Measurements from ENCODE around the gene DOK3. TPM values are rescaled to one million over a fixed set of nuclear protein-coding genes. Genes with fewer than 3 reads are reported as not detected.
A peak's percentile ranks its signal among the peaks of the same experiment; 100 is the strongest.

Gene DOK3
- polyA plus RNA-seq, 1 donor from 2014 or later = 5.5 TPM

GRCh38 chr5:177456976-177457851 lies 52.4 kb downstream of the DOK3 start:
- Histone ChIP-seq H2AFZ (ENCODE audit: low read depth, low read length) (no peak overlapping the region), H3K27ac (ENCODE audit: low read length) (peak overlapping the region; percentile 90), H3F3A (ENCODE audit: insufficient read depth, low read length, poor library complexity, severe bottlenecking) (peaks cover 5% of the 10 kb centered on the region), H3K27me3 (ENCODE audit: insufficient read depth, low read depth, low read length) (no peaks in the 10 kb centered on the region), H3K79me2 (replicated peaks; ENCODE audit: insufficient read depth, low read length) (peaks cover 7% of the 10 kb centered on the region), H4K20me1 (ENCODE audit: insufficient read depth) (peaks cover 19% of the 10 kb centered on the region), H3K9me2 (ENCODE audit: insufficient read depth, low read length) (no peaks in the 10 kb centered on the region), H3K4me3 (ENCODE audit: low read length) (peak overlapping the region; percentile 72), H3K36me3 (ENCODE audit: insufficient read depth, low read length) (peaks cover 9% of the 10 kb centered on the region), H3K4me2 (ENCODE audit: low read length) (no peak overlapping the region), H3K9me3 (ENCODE audit: low read length) (no peaks in the 10 kb centered on the region), H3K9ac (ENCODE audit: low read length) (peak overlapping the region; percentile 86)
- TF ChIP-seq SMC3 (conservative IDR thresholded peaks at IDR 0.05; ENCODE audit: poor library complexity) (no peak), CTCF (IDR thresholded peaks at IDR 0.05; ENCODE audit: poor library complexity, severe bottlenecking) (peak; percentile 72), TAF1 (IDR thresholded peaks at IDR 0.05; ENCODE audit: low read depth) (peak; percentile 55), POLR2AphosphoS5 (IDR thresholded peaks at IDR 0.05) (peak; percentile 34)

- Histone ChIP-seq H3K27ac (ENCODE audit: low read length) (peak overlapping the region; percentile 90), H3F3A (ENCODE audit: insufficient read depth, low read length, poor library complexity, severe bottlenecking) (peaks cover 5% of the 10 kb centered on the region), H3K79me2 (replicated peaks; ENCODE audit: insufficient read depth, low read length) (peaks cover 5% of the 10 kb centered on the region), H3K4me2 (ENCODE audit: low read length) (no peak overlapping the region), H3K4me3 (ENCODE audit: low read length) (peak overlapping the region; percentile 72), H2AFZ (ENCODE audit: low read depth, low read length) (no peak overlapping the region), H3K9me3 (ENCODE audit: low read length) (no peaks in the 10 kb centered on the region), H3K27me3 (ENCODE audit: insufficient read depth, low read depth, low read length) (no peaks in the 10 kb centered on the region), H3K9me2 (ENCODE audit: insufficient read depth, low read length) (no peaks in the 10 kb centered on the region), H4K20me1 (ENCODE audit: insufficient read depth) (peaks cover 19% of the 10 kb centered on the region), H3K36me3 (ENCODE audit: insufficient read depth, low read length) (peaks cover 9% of the 10 kb centered on the region), H3K9ac (ENCODE audit: low read length) (peak overlapping the region; percentile 86)
- TF ChIP-seq MXI1 (conservative IDR thresholded peaks at IDR 0.05; ENCODE audit: poor library complexity, severe bottlenecking) (no peak), EP300 (conservative IDR thresholded peaks at IDR 0.05; ENCODE audit: poor library complexity, severe bottlenecking) (no peak), SMC3 (conservative IDR thresholded peaks at IDR 0.05; ENCODE audit: poor library complexity) (no peak), REST (IDR thresholded peaks at IDR 0.05; ENCODE audit: borderline replicate concordance) (no peak), CTCF (IDR thresholded peaks at IDR 0.05; ENCODE audit: poor library complexity, severe bottlenecking) (peak; percentile 31)
These were observed 53.0 kb downstream of the DOK3 start for GRCh38 chr5:177456591-177456964.

All from neural cell (in vitro differentiated cells).